ENCODE data around the gene XPOT. TPM values are rescaled to one million over a fixed set of nuclear protein-coding genes. Genes with fewer than 3 reads are reported as not detected.
A peak's percentile ranks its signal among the peaks of the same experiment; 100 is the strongest.

The XPOT gene
- total RNA-seq, 2 experiments from 2014 or later, result 145 to 153 TPM

GRCh38 chr12:64430886-64431285 is 26.7 kb downstream of the XPOT start:
- DNase-seq, result no peak
- no peak overlapping the region for H3K27ac Mint-ChIP-seq
- no peaks in the 10 kb centered on the region for H3K27me3 Mint-ChIP-seq
- no peak overlapping the region for H3K4me3 Mint-ChIP-seq
- POLR2A ChIA-PET, result interaction anchor here (1.1 kb wide), 1 partner anchor 14 kb away, joined by 3 read pairs; no protein-coding TSS in a partner anchor
- no peaks in the 10 kb centered on the region for H3K4me1 Mint-ChIP-seq (ENCODE audit: low read depth)
- CTCF ChIA-PET, result interaction anchor here (0.6 to 0.9 kb wide), 2 partner anchors 10 to 21 kb away, joined by 3 read pairs; no protein-coding TSS in a partner anchor
- intact Hi-C loops (cut with micrococcal nuclease), result no loop called here
- H3K36me3 Mint-ChIP-seq, result peaks cover 73% of the 10 kb centered on the region
- no peaks in the 10 kb centered on the region for H3K9me3 Mint-ChIP-seq

GRCh38 chr12:64431791-64432190 is 27.6 kb downstream of the XPOT start:
- H3K4me1 Mint-ChIP-seq (ENCODE audit: low read depth), result no peaks in the 10 kb centered on the region
- no peaks in the 10 kb centered on the region for H3K9me3 Mint-ChIP-seq
- ChIA-PET POLR2A (interaction anchor here (1.1 kb wide), 1 partner anchor 13 kb away, joined by 3 read pairs; no protein-coding TSS in a partner anchor), CTCF (no interaction called here)
- no peak overlapping the region for H3K27ac Mint-ChIP-seq
- no peak overlapping the region for H3K4me3 Mint-ChIP-seq
- intact Hi-C loops (cut with micrococcal nuclease), result no loop called here
- no peak for DNase-seq
- H3K36me3 Mint-ChIP-seq, result peaks cover 70% of the 10 kb centered on the region
- no peaks in the 10 kb centered on the region for H3K27me3 Mint-ChIP-seq

- ChIA-PET CTCF (no interaction called here), POLR2A (no interaction called here)
- DNase-seq, result no peak
- Mint-ChIP-seq H3K9me3 (no peaks in the 10 kb centered on the region), H3K27me3 (no peaks in the 10 kb centered on the region), H3K36me3 (peaks cover 68% of the 10 kb centered on the region), H3K4me3 (no peak overlapping the region), H3K4me1 (ENCODE audit: low read depth) (no peaks in the 10 kb centered on the region), H3K27ac (no peak overlapping the region)
- intact Hi-C loops (cut with micrococcal nuclease), result no loop called here
Observed at GRCh38 chr12:64433915-64434314, 29.7 kb downstream of the XPOT start.

- H3K27me3 Mint-ChIP-seq, result no peaks in the 10 kb centered on the region
- no peak overlapping the region for H3K27ac Mint-ChIP-seq
- intact Hi-C loops (cut with micrococcal nuclease), result no loop called here
- ChIA-PET CTCF (no interaction called here), POLR2A (no interaction called here)
- peaks cover 50% of the 10 kb centered on the region for H3K36me3 Mint-ChIP-seq
- peaks cover 9% of the 10 kb centered on the region for H3K4me1 Mint-ChIP-seq (ENCODE audit: low read depth)
- H3K9me3 Mint-ChIP-seq, result no peaks in the 10 kb centered on the region
- no peak for DNase-seq
- H3K4me3 Mint-ChIP-seq, result no peak overlapping the region
Observed at GRCh38 chr12:64440100-64440499, 35.9 kb downstream of the XPOT start.

- no peak overlapping the region for H3K4me3 Mint-ChIP-seq
- DNase-seq, result no peak
- intact Hi-C loops (cut with micrococcal nuclease), result no loop called here
- H3K9me3 Mint-ChIP-seq, result no peaks in the 10 kb centered on the region
- POLR2A ChIA-PET, result interaction anchor here (0.6 kb wide), 2 partner anchors 20 to 224 kb away, joined by 3 to 6 read pairs; no protein-coding TSS in a partner anchor
- no peaks in the 10 kb centered on the region for H3K27me3 Mint-ChIP-seq
- H3K36me3 Mint-ChIP-seq, result peaks cover 41% of the 10 kb centered on the region
- CTCF ChIA-PET, result no interaction called here
- H3K27ac Mint-ChIP-seq, result peak overlapping the region; percentile 9
- peaks cover 31% of the 10 kb centered on the region for H3K4me1 Mint-ChIP-seq (ENCODE audit: low read depth)
Observed at GRCh38 chr12:64445490-64445889, 41.3 kb downstream of the XPOT start.

- ChIA-PET CTCF (no interaction called here), POLR2A (no interaction called here)
- H3K27me3 Mint-ChIP-seq, result no peaks in the 10 kb centered on the region
- H3K4me3 Mint-ChIP-seq, result no peak overlapping the region
- peak overlapping the region; percentile 9 for H3K27ac Mint-ChIP-seq
- intact Hi-C loops (cut with micrococcal nuclease), result loop anchor here (1.0 kb wide), 1 partner anchor 45 kb away; no protein-coding TSS in a partner anchor
- no peak for DNase-seq
- H3K4me1 Mint-ChIP-seq (ENCODE audit: low read depth), result peaks cover 39% of the 10 kb centered on the region
- H3K36me3 Mint-ChIP-seq, result peaks cover 37% of the 10 kb centered on the region
- no peaks in the 10 kb centered on the region for H3K9me3 Mint-ChIP-seq
Observed at GRCh38 chr12:64446295-64446694, 42.1 kb downstream of the XPOT start.

GRCh38 chr12:64450057-64450640 is 46.0 kb downstream of the XPOT start:
- Mint-ChIP-seq H3K36me3 (peaks cover 25% of the 10 kb centered on the region), H3K27me3 (no peaks in the 10 kb centered on the region), H3K9me3 (no peaks in the 10 kb centered on the region), H3K4me3 (peak overlapping the region; percentile 20), H3K4me1 (ENCODE audit: low read depth) (peaks cover 47% of the 10 kb centered on the region), H3K27ac (peak overlapping the region; percentile 52)
- ChIA-PET CTCF (interaction anchor here (0.8 to 1.0 kb wide), 3 partner anchors 21 to 248 kb away, joined by 3 read pairs; no protein-coding TSS in a partner anchor), POLR2A (interaction anchor here (0.5 to 1.4 kb wide), 4 partner anchors 9 to 43 kb away, joined by 3 to 4 read pairs (median 3); no protein-coding TSS in a partner anchor)
- no peak for DNase-seq
- intact Hi-C loops (cut with micrococcal nuclease), result no loop called here

- Mint-ChIP-seq H3K27me3 (no peaks in the 10 kb centered on the region), H3K4me3 (peak overlapping the region; percentile 88), H3K4me1 (ENCODE audit: low read depth) (peaks cover 47% of the 10 kb centered on the region), H3K27ac (peak overlapping the region; percentile 91), H3K36me3 (peaks cover 21% of the 10 kb centered on the region), H3K9me3 (no peaks in the 10 kb centered on the region)
- intact Hi-C loops (cut with micrococcal nuclease), result loop anchor here (1.0 kb wide), 1 partner anchor 8 kb away; no protein-coding TSS in a partner anchor
- CTCF ChIA-PET, result interaction anchor here (0.8 to 1.0 kb wide), 3 partner anchors 22 to 247 kb away, joined by 3 read pairs; no protein-coding TSS in a partner anchor
- DNase-seq, result no peak
- POLR2A ChIA-PET, result interaction anchor here (0.5 to 1.4 kb wide), 4 partner anchors 9 to 43 kb away, joined by 3 to 4 read pairs (median 3); no protein-coding TSS in a partner anchor
Observed at GRCh38 chr12:64450711-64451486, 46.7 kb downstream of the XPOT start.

GRCh38 chr12:64451687-64452558 is 47.7 kb downstream of the XPOT start, which contains the start of gene TBK1:
TSS of gene TBK1 (plus strand) at chr12:64452120. CDS start at chr12:64455871, 3,751 bp downstream.
- DNase-seq, result peak; percentile 77
- Mint-ChIP-seq H3K27ac (peak within 1 kb of the TSS; percentile 95), H3K9me3 (no peaks in the 10 kb centered on the region), H3K27me3 (no peaks in the 10 kb centered on the region), H3K36me3 (peaks cover 16% of the 10 kb centered on the region), H3K4me3 (peak within 1 kb of the TSS; percentile 96), H3K4me1 (ENCODE audit: low read depth) (peaks cover 42% of the 10 kb centered on the region)
- intact Hi-C loops (cut with micrococcal nuclease), result loop anchor here (1.0 to 2.0 kb wide), 7 partner anchors 7 to 307 kb away; partner anchors contain the start of genes GNS, KICS2 and XPOT
- CTCF ChIA-PET, result no interaction called here
- POLR2A ChIA-PET, result interaction anchor here (1.3 kb wide), 1 partner anchor 11 kb away, joined by 3 read pairs; no protein-coding TSS in a partner anchor

GRCh38 chr12:64452559-64453329 is 48.6 kb downstream of the XPOT start:
- intact Hi-C loops (cut with micrococcal nuclease), result loop anchor here (1.0 to 2.0 kb wide), 6 partner anchors 38 to 306 kb away; partner anchors contain the start of genes GNS, KICS2 and XPOT

GRCh38 chr12:64455506-64455905 is 51.3 kb downstream of the XPOT start:
- POLR2A ChIA-PET, result interaction anchor here (1.6 kb wide), 1 partner anchor 52 kb away, joined by 3 read pairs; the partner anchor contains the start of gene XPOT
- CTCF ChIA-PET, result no interaction called here
- Mint-ChIP-seq H3K9me3 (no peaks in the 10 kb centered on the region), H3K27ac (peak overlapping the region; percentile 74), H3K4me1 (ENCODE audit: low read depth) (peaks cover 62% of the 10 kb centered on the region), H3K27me3 (no peaks in the 10 kb centered on the region), H3K4me3 (no peak overlapping the region), H3K36me3 (peaks cover 16% of the 10 kb centered on the region)
- intact Hi-C loops (cut with micrococcal nuclease), result loop anchor here (5.0 kb wide), 1 partner anchor 227 kb away; no protein-coding TSS in a partner anchor
- no peak for DNase-seq

More at GRCh38 chr12:64452559-64453329, 48.6 kb downstream of the XPOT start:
- Mint-ChIP-seq H3K9me3 (no peaks in the 10 kb centered on the region), H3K27me3 (no peaks in the 10 kb centered on the region), H3K4me1 (ENCODE audit: low read depth) (peaks cover 51% of the 10 kb centered on the region), H3K36me3 (peaks cover 16% of the 10 kb centered on the region), H3K4me3 (peak overlapping the region; percentile 96), H3K27ac (peak overlapping the region; percentile 95)
- POLR2A ChIA-PET, result no interaction called here
- DNase-seq, result no peak
- CTCF ChIA-PET, result no interaction called here

Data from activated CD4-positive, alpha-beta memory T cell treated with anti-CD3 and anti-CD28 coated beads for 36 hours (primary cell).